GM12892 (cell line): Measurements from ENCODE around the gene DKK3.

Experiments used
- DNase-seq: peaks from one replicate; pipeline ENCODE4 v3.0.0; 2011; ENCODE audit not compliant: insufficient read length
- FAIRE-seq: peaks from 2 replicates; lab custom pipeline; 2011; peaks lifted over from hg19 to GRCh38; lab: Jason Lieb, UNC
- POLR2A ChIP-seq: IDR thresholded peaks from 2 replicates; pipeline ENCODE4 v1.6.1; 2011; ENCODE audit warnings: low read depth, low read length, control low read depth
- POLR2AphosphoS5 ChIP-seq: IDR thresholded peaks from 2 replicates; pipeline ENCODE4 v1.6.1; 2011; ENCODE audit warnings: low read depth, low read length, control low read depth
- TAF1 ChIP-seq: IDR thresholded peaks from 2 replicates; pipeline ENCODE4 v1.6.1; 2011; ENCODE audit warnings: low read depth, mild to moderate bottlenecking, control low read depth, low read length, borderline replicate concordance

DKK3 gene

DNA sequence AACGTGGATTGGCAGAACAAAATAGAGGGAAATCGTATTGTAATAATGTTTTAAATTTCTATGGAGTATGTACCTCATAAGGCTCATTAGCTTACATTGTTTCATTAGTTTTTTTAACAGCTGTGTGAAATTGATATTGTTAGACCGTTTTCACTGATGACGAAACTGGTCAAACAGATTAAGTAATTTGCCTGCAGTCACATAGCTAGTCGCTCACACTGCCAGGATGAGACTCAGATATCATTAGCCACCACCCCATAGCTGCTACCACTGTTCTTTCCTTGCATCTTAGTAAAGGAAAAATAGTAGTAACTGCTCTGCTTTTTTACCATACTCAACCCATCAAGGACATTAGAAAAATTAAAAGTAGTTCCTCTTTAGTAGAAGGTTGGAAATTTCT lies 64.0 kb downstream of the DKK3 start:
- TF ChIP-seq POLR2AphosphoS5, result no peak
- no peak for TF ChIP-seq POLR2A
- no peak for DNase-seq
- FAIRE-seq, result peak; percentile 68

DNA sequence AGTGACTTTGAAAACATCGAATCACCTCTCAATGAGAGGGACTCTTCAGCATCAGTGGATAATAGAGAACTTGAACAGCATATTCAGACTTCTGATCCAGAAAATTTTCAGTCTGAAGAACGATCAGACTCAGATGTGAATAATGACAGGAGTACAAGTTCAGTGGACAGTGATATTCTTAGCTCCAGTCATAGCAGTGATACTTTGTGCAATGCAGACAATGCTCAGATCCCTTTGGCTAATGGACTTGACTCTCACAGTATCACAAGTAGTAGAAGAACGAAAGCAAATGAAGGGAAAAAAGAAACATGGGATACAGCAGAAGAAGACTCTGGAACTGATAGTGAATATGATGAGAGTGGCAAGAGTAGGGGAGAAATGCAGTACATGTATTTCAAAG lies 65.8 kb downstream of the DKK3 start:
- TF ChIP-seq POLR2A, result no peak
- TF ChIP-seq TAF1, result no peak
- no peak for TF ChIP-seq POLR2AphosphoS5
- DNase-seq, result no peak
- FAIRE-seq, result peak; percentile 42

DNA sequence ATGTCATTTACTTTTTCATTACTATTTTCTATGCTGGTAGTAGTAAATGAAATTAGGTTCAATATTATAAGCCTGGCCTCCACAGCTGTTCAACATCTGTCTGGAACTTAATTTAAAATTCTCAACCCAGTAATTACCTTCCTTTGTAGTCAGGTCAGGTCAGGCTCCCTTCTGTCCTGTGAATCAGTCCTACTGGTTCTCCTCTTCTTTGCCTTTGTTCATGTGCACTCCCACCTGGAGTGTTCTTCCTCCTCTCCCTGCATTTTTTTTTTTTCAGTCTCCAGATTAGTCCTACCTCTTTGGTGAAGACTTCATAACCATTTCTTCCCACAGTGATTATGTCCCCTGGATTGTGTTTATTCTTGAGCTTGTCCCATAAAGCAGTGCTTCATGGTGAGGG lies 67.9 kb downstream of the DKK3 start:
- FAIRE-seq (peak; percentile 68), DNase-seq (no peak)

DNA sequence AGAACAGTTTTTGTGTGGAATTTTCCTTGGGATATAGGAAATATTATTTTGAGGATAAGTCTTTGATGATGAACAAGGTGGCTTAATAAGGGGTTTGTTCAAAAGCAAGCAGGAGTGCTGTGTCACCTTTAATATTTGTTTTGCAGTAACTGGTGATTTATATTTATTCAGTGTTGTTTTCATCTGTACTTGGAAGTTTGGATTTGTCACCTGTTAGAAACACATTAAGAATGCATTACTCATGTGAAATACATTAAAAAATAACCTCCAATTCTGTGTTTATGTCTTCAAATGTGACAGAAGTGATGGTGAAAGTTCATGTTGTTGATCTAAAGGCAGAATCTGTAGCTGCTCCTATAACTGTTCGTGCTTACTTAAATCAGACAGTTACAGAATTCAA lies 70.5 kb downstream of the DKK3 start:
- DNase-seq, result no peak
- no peak for FAIRE-seq
- no peak for TF ChIP-seq TAF1

More for the DNA sequence above, 67.9 kb downstream of the DKK3 start:
- no peak for TF ChIP-seq POLR2AphosphoS5
- TF ChIP-seq TAF1, result no peak
- no peak for TF ChIP-seq POLR2A

DNA sequence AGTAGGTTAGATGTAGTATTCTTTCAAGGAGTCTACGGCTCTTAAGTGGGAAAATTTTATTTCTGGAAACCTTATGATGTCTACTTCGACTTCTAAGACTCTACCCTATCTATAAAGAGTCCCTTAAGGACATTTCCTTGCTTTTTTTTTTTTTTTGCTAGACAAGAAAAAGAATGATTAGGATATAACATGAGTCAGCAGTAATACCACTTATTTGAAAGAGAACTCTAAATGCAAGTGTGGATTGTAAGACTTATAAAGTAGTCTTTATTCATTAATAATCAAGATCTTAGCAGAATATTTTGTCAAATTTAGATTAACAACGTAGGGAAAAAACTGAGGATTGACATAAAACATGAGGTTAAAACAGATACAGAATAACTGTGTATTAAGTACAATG lies 71.0 kb downstream of the DKK3 start:
- TF ChIP-seq POLR2AphosphoS5 (no peak), TAF1 (no peak), POLR2A (no peak)
- no peak for FAIRE-seq
- DNase-seq, result no peak

DNA sequence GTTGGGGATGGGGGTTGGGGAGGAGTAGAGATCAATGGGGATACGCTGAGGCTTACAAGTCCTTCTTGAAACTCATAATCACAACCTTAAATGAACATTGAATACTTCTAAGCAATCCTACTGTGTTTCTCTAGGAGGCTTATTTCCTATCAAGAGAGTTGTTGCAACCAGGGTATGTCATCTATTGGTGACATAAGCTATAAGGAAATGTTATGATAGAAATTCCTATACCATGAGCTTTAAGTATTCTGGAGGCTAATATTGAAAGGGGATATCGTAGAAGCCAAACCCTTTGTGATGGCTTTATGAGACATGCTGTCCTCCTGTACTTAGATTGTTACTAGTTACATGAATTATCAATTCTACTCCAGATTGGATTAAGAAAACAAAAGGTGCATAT lies 72.9 kb downstream of the DKK3 start:
- TF ChIP-seq POLR2A (no peak), POLR2AphosphoS5 (no peak), TAF1 (no peak)
- DNase-seq, result no peak
- peak; percentile 69 for FAIRE-seq

DNA sequence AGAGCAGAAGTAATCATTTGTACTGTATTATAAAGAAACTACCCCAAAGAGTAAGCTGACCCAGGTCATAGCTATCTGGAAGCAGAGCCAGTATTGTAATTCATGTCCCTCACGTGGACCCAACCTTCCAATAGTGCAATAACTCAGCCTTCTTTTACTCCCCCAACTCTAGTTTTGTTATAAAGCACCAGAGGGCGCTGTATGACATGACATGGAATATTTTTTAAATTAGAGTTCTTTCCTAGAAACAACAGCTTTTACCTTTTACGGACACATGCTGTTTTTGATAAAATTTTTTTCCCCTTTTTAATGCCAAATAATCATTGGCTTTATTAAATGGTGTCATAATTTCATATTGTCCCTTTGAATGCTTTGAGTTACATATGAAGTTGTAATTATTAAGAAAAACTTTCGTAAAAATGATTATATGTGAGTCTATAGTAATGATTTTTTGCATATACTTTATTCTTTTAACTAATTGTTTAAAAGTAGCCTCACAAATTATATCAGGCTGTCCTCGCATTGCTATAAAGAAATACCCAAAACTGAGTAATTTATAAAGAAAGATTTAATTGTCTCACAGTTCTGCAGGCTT lies 76.9 kb downstream of the DKK3 start:
- FAIRE-seq (peak; percentile 65), DNase-seq (no peak)
- TF ChIP-seq TAF1 (no peak), POLR2A (no peak), POLR2AphosphoS5 (no peak)

DNA sequence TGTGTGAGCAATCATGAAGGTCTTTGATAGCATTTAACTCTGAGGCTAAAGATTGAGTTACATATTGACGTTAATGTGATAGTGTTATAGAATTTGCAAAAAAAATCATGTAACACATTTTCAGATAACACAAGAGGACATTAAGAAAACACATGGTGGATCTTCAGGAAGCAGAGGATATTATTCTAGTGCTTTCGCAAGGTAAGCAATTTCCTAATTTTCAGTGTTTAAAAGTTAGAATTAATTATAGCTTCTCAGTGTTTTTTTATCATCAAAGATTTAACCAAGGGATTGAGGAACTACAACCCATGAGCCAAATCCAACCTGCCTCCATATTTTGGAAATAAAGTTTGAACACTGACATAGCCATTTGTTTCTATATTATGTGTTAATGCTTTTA lies 78.5 kb downstream of the DKK3 start:
- FAIRE-seq (no peak), DNase-seq (no peak)
- no peak for TF ChIP-seq POLR2AphosphoS5
- TF ChIP-seq TAF1, result no peak
- TF ChIP-seq POLR2A, result no peak

DNA sequence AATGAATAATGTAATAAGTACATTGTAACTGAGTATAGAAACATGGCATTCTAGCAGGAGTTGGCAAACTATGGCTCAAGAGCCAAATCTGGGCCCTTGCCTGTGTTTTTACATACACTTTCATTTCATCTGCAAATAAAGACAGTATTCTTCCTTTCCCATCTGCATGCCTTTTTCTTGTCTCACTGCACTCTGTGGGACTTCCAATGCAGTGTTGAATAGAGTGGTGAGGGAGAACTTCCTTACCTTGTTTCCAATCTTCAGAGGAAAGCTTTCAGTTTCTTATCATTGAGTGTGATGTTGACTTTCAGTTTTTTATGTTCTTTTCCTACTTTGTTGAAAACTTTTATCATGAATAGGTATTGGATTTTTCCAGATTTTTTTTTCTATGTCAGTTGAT lies 84.6 kb downstream of the DKK3 start:
- peak; percentile 70 for FAIRE-seq
- DNase-seq, result no peak
- TF ChIP-seq TAF1 (no peak), POLR2A (no peak), POLR2AphosphoS5 (no peak)

DNA sequence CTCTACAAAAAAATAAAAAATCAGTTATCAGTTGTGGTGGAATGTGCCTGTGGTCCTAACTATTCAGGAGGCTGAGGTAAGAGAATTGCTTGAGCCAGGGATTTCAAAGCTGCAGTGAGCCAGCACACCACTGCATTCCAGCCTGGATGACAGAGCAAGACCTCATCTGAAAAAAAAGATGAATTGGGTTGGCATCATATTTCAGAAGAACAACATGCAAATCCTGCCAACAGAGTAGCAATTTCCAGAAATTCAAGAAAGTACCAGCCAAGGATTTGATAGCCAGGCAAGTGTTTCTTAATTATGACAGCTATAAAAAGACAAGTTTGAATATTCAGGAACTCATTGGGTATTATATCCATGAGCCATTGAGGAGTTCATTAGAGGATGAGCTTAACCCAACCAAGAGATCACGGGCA lies 91.4 kb downstream of the DKK3 start:
- no peak for DNase-seq
- TF ChIP-seq POLR2AphosphoS5 (no peak), TAF1 (no peak), POLR2A (no peak)
- FAIRE-seq, result peak; percentile 56

DNA sequence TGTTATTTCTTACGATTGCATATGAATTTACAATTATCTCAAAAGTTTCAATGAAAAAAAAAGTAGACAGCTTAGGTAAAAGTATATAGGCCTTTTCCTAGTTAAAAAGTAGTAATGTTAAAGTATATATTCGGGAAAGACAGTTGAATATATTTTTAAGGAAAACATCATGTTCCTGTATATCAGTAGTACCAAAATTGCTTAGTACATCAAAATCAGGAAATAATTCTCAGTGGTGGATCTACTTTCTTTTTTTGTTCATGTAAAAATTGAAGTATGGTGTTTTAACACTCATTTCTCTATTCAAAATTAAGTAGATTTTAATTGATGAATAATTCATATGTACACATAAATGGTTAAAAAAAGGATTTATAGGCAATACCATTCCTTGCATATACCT lies 92.8 kb downstream of the DKK3 start:
- FAIRE-seq, result no peak
- no peak for DNase-seq

DNA sequence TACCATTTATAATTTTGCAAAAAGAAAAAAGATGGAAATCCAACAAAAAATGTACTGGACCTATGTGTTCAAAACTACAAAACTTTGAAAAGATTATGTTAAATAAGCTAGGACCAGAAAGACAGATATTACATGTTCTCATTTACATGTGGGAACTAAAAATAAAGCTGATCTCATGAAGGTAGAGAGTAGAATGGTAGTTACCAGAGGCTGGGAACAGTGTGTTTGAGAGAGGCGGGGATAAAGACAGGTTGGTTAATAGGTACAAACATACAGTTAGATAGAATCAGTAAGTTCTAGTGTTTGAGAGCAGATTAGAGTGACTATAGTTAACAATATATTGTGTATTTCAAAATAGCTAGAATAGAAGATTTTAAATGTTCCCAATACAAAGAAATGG lies 95.0 kb downstream of the DKK3 start:
- peak; percentile 63 for FAIRE-seq
- DNase-seq, result no peak
- TF ChIP-seq TAF1 (no peak), POLR2A (no peak), POLR2AphosphoS5 (no peak)

More for the DNA sequence above, 92.8 kb downstream of the DKK3 start:
- TF ChIP-seq POLR2AphosphoS5, result no peak
- TF ChIP-seq POLR2A, result no peak
- no peak for TF ChIP-seq TAF1
